SK-N-SH (cell line): Measurements from ENCODE around the gene ZNF548.
A peak's percentile ranks its signal among the peaks of the same experiment; 100 is the strongest.

Source experiments
- CTCF ChIP-seq: fragments of 200-600 bp; sonication (generic); IDR thresholded peaks from 2 replicates; pipeline ENCODE4 v1.6.1; 2017; ENCODE audit warnings: antibody characterized with exemption, mild to moderate bottlenecking, moderate library complexity
- MXI1 ChIP-seq: IDR thresholded peaks from 2 replicates; pipeline ENCODE4 v1.6.1; 2012; ENCODE audit warnings: mild to moderate bottlenecking, low read depth, low read length, improper control_type of control experiment
- NRF1 ChIP-seq: IDR thresholded peaks from 2 replicates; pipeline ENCODE4 v1.6.1; 2012; ENCODE audit warnings: low read depth, mild to moderate bottlenecking, low read length
- POLR2AphosphoS5 ChIP-seq: IDR thresholded peaks from 2 replicates; pipeline ENCODE4 v1.6.1; 2012; ENCODE audit warnings: low read depth, low read length
- TAF1 ChIP-seq: IDR thresholded peaks from 2 replicates; pipeline ENCODE4 v1.6.1; 2012; ENCODE audit warnings: low read depth, mild to moderate bottlenecking, low read length, moderate library complexity, borderline replicate concordance
- TCF12 ChIP-seq: IDR thresholded peaks from 2 replicates; pipeline ENCODE4 v1.4.0; 2012
- TEAD4 ChIP-seq: IDR thresholded peaks from 2 replicates; pipeline ENCODE4 v1.4.0; 2012; ENCODE audit warnings: mild to moderate bottlenecking, borderline replicate concordance; ENCODE audit not compliant: insufficient read depth
- YY1 ChIP-seq: IDR thresholded peaks from 2 replicates; pipeline ENCODE4 v1.4.0; 2012; ENCODE audit warnings: low read depth, mild to moderate bottlenecking
- TF ChIP-seq, protein P1 (sequence below): IDR thresholded peaks from 2 replicates; pipeline ENCODE4 v1.4.0; 2012; ENCODE audit warnings: low read depth, borderline replicate concordance
- TF ChIP-seq, protein P2 (sequence below): IDR thresholded peaks from 2 replicates; pipeline ENCODE4 v1.4.0; 2012; ENCODE audit warnings: low read depth

- no peak for TF ChIP-seq CTCF
- TF ChIP-seq YY1, result no peak
- no peak for TF ChIP-seq TEAD4
- TF ChIP-seq TAF1, result no peak
- TF ChIP-seq, protein P1, sequence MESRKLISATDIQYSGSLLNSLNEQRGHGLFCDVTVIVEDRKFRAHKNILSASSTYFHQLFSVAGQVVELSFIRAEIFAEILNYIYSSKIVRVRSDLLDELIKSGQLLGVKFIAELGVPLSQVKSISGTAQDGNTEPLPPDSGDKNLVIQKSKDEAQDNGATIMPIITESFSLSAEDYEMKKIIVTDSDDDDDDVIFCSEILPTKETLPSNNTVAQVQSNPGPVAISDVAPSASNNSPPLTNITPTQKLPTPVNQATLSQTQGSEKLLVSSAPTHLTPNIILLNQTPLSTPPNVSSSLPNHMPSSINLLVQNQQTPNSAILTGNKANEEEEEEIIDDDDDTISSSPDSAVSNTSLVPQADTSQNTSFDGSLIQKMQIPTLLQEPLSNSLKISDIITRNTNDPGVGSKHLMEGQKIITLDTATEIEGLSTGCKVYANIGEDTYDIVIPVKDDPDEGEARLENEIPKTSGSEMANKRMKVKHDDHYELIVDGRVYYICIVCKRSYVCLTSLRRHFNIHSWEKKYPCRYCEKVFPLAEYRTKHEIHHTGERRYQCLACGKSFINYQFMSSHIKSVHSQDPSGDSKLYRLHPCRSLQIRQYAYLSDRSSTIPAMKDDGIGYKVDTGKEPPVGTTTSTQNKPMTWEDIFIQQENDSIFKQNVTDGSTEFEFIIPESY, result no peak
- TF ChIP-seq, protein P2, sequence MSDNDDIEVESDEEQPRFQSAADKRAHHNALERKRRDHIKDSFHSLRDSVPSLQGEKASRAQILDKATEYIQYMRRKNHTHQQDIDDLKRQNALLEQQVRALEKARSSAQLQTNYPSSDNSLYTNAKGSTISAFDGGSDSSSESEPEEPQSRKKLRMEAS, result no peak; the same call in 1 of the 2 replicates
- TF ChIP-seq MXI1, result no peak
- TF ChIP-seq NRF1, result no peak
- TF ChIP-seq POLR2AphosphoS5, result peak; percentile 37; the same call in 1 of the 2 replicates
- no peak for TF ChIP-seq TCF12
Measured at GRCh38 chr19:57389194-57389729, 392 bp upstream of the ZNF548 start.
